Activated naive CD4-positive, alpha-beta T cell treated with anti-CD3 and anti-CD28 coated beads for 36 hours (primary cell): Measurements from ENCODE around the gene RAB11FIP3. TPM values are rescaled to one million over a fixed set of nuclear protein-coding genes. Genes with fewer than 3 reads are reported as not detected.
"Not testable (repeated sequence)": the region's sequence is repeated elsewhere in the genome, so short reads cannot be mapped to it uniquely, and the experiment has no call there.

Experiments
- CTCF ChIA-PET: fragments of 350-600 bp; sonication (Branson Sonifier 250); formaldehyde crosslinking; loops from one replicate; lab custom pipeline; 2021; ENCODE audit warnings: antibody characterized with exemption; lab: Charles Lee
- DNase-seq: peaks from one replicate; pipeline ENCODE4 v3.0.0-alpha.2; 2020
- H3K27ac Mint-ChIP-seq: one replicate; pipeline ENCODE4 v1.8.0; 2021; ENCODE audit warnings: mild to moderate bottlenecking, mixed read lengths
- H3K27me3 Mint-ChIP-seq: one replicate; pipeline ENCODE4 v1.8.0; 2021; ENCODE audit warnings: low read depth, mixed read lengths
- H3K36me3 Mint-ChIP-seq: one replicate; pipeline ENCODE4 v1.8.0; 2021; ENCODE audit warnings: low read depth, mixed read lengths
- H3K4me1 Mint-ChIP-seq: one replicate; pipeline ENCODE4 v1.8.0; 2021; ENCODE audit warnings: low read depth, mixed read lengths
- H3K4me3 Mint-ChIP-seq: one replicate; pipeline ENCODE4 v1.8.0; 2021; ENCODE audit warnings: mild to moderate bottlenecking, moderate library complexity, mixed read lengths
- H3K9me3 Mint-ChIP-seq: one replicate; pipeline ENCODE4 v1.8.0; 2021; ENCODE audit warnings: mixed read lengths
- intact Hi-C: fragments of 100-400 bp; cut with micrococcal nuclease; formaldehyde crosslinking; loops from one replicate; pipeline ENCODE4 v1.15.1; 2023
- total RNA-seq, 2 experiments: library from RNA; stranded (reverse); gene quantifications; one replicate each; pipeline ENCODE4 v1.2.3, GENCODE V29; 2021

Gene RAB11FIP3
- total RNA-seq, 2 experiments from 2014 or later = 15.8 to 18.2 TPM

DNA sequence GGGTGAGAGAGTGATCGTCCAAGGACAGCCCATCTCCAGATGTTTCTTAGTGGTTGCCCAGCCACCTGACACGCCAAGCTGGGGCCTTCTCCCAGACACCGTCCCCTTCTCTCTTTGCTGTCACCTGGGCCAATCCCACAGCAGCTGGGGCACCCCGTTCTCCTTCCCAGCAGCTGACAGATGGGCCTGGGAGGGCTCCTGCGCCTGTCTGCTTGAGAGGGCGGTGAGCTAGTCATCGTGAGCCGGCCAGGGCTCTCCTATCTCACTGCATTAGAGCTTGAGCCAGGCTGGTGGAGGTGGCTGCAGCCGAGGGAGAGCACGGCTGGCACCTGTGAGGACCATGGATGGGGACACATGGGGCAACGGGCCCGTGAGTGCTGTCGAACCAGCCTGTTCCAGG is 41.2 kb downstream of the RAB11FIP3 start:
- DNase-seq = no peak
- H3K27ac Mint-ChIP-seq = no peak overlapping the region
- CTCF ChIA-PET = no interaction called here
- H3K36me3 Mint-ChIP-seq = peaks cover 10% of the 10 kb centered on the region
- H3K9me3 Mint-ChIP-seq = no peaks in the 10 kb centered on the region
- H3K4me3 Mint-ChIP-seq = no peak overlapping the region
- no peaks in the 10 kb centered on the region for H3K27me3 Mint-ChIP-seq
- intact Hi-C loops = no loop called here
- peaks cover 6% of the 10 kb centered on the region for H3K4me1 Mint-ChIP-seq

DNA sequence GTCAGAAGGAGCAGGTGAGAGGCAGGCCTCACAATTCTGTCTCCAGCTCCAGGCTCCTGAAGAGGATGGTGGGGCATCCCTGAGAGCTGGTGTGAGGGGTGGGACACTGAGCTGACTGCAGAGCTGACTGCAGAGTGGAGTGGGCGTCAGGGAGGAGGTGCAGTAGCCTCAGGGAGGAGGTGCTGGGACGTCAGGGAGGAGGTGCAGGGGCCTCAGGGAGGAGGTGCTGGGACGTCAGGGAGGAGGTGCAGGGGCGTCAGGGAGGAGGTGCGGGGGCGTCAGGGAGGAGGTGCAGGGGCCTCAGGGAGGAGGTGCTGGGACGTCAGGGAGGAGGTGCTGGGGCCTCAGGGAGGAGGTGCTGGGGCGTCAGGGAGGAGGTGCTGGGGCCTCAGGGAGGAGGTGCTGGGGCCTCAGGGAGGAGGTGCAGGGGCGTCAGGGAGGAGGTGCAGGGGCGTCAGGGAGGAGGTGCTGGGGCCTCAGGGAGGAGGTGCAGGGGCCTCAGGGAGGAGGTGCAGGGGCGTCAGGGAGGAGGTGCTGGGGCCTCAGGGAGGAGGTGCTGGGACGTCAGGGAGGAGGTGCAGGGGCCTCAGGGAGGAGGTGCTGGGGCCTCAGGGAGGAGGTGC is 41.9 kb downstream of the RAB11FIP3 start:
- H3K9me3 Mint-ChIP-seq, CTCF ChIA-PET, H3K4me3 Mint-ChIP-seq, H3K27me3 Mint-ChIP-seq, intact Hi-C loops, H3K36me3 Mint-ChIP-seq, H3K4me1 Mint-ChIP-seq, H3K27ac Mint-ChIP-seq, DNase-seq: not testable (repeated sequence)

DNA sequence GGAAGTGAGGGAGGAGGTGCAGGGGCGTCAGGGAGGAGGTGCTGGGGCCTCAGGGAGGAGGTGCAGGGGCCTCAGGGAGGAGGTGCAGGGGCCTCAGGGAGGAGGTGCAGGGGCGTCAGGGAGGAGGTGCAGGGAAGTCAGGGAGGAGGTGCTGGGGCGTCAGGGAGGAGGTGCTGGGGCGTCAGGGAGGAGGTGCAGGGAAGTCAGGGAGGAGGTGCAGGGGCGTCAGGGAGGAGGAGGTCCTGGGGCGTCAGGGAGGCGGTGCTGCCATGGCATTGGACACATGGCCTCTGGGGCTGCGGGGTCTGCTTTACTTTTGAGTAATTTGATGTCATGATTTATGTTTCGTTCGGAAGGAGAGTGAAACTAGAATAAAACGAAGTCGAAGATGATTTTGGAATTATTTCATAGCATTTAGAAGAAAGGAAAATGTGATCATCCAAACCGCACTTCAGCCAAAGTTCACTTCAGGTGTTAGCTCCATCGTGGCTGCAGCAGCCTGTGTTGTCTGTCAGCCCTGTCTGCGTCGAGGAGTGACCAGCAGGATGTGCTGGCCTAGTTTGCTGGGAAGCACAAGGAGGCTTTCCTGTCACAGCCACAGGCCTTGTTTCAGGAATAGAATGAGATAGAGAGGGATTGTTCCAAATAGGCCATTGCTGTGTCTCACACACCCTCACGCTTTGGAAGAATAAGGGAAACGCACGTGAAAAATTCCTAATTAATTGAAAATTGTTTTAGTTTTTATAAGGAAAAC is 42.8 kb downstream of the RAB11FIP3 start:
- Mint-ChIP-seq H3K4me1 (peaks cover 6% of the 10 kb centered on the region), H3K27ac (no peak overlapping the region), H3K4me3 (no peak overlapping the region), H3K9me3 (no peaks in the 10 kb centered on the region), H3K36me3 (peaks cover 4% of the 10 kb centered on the region), H3K27me3 (no peaks in the 10 kb centered on the region)
- intact Hi-C loops = no loop called here
- CTCF ChIA-PET = no interaction called here
- no peak for DNase-seq

- intact Hi-C loops, H3K27me3 Mint-ChIP-seq, H3K27ac Mint-ChIP-seq, H3K36me3 Mint-ChIP-seq, DNase-seq, H3K4me3 Mint-ChIP-seq, H3K9me3 Mint-ChIP-seq, CTCF ChIA-PET, H3K4me1 Mint-ChIP-seq: not testable (repeated sequence)
Observed at GRCh38 chr16:469459-469858, 44.0 kb downstream of the RAB11FIP3 start.

DNA sequence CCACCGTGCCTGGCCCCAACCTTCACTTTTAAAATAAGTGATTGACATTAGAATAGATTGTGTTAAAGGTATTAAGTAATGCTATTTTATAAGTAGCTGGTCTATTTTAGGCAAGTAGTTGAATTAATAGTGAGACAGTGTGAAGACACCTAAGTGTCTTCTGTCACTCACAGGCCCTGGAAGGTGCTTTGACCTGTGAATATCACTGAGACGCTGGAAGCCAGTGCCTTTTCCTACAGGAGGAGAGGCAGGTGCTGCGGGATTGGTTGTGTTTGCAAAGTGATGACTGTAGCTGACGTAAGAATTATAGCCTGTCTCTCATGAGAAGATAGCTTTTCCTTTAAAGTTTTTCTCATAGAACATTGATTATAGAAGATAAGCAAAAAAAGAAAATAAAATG is 45.0 kb downstream of the RAB11FIP3 start:
- Mint-ChIP-seq H3K4me1 (peaks cover 6% of the 10 kb centered on the region), H3K27me3 (no peaks in the 10 kb centered on the region), H3K36me3 (peaks cover 9% of the 10 kb centered on the region), H3K9me3 (no peaks in the 10 kb centered on the region), H3K27ac (no peak overlapping the region), H3K4me3 (no peak overlapping the region)
- DNase-seq = no peak
- intact Hi-C loops = no loop called here
- CTCF ChIA-PET = interaction anchor here (0.8 kb wide), 1 partner anchor 17 kb away, joined by 3 read pairs; no protein-coding TSS in a partner anchor

DNA sequence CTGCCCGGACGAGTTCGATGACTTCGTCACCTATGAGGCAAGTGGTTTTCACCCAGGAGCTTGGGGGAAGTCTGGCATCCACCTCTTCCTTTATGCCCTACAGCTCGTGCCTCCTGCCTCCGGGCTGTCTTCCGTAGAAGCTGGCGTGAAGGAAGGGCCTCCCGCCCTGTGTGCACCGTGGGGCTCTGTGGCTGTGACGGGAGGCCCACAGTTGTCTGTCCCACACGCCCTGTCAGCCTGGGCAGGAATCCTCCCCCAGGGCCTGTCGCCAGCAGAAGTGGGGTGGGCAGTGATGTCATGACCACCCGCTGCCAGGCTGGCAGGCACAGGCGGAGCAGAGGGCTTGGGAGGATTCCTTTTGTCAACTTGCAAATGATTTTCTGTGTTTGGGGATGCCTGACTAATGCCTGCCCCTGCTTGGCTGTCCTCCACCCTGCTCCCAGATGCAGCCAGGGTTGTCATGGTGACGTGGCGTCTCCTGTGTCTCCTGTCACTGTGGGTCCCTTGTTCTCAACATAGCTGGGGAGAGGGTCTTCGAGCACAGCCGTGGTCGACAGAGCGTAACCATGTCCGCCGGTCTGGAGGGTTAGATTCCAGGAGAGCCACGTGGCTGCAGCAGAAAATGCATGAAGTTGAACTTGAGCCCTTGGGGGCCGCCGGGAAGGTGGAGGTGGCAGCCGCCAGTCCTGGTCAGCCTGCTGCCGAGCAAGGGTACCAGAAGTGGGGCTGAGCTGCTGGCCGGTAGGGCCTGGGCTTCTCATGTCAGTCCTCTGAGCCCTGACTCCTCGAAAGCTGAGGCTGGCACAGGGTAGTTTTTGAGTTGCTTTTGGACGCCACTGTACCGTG is 46.1 kb downstream of the RAB11FIP3 start:
- peaks cover 6% of the 10 kb centered on the region for H3K4me1 Mint-ChIP-seq
- CTCF ChIA-PET = no interaction called here
- H3K27ac Mint-ChIP-seq = no peak overlapping the region

DNA sequence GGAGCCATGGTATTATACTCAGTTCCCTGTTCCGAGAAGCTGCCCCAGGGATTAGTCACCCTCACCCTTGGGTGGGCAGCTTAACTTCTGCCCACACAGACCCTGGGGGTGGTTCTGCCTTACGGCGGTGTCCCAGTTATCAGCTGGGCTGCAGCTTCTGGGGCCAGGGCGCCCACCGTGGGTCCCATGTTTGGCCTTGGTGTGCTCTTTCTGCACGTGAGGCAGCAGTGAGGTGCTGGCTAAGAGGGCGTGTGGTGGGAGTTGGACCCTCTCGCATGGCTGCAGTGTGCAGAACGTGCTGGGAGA is 46.7 kb downstream of the RAB11FIP3 start:
- intact Hi-C loops = no loop called here
- Mint-ChIP-seq H3K27me3 (no peaks in the 10 kb centered on the region), H3K36me3 (peaks cover 9% of the 10 kb centered on the region), H3K4me1 (peaks cover under 1% of the 10 kb centered on the region), H3K9me3 (no peaks in the 10 kb centered on the region), H3K4me3 (no peak overlapping the region), H3K27ac (no peak overlapping the region)
- DNase-seq = no peak
- CTCF ChIA-PET = no interaction called here

More for the DNA sequence above, 46.1 kb downstream of the RAB11FIP3 start:
- Mint-ChIP-seq H3K36me3 (peaks cover 9% of the 10 kb centered on the region), H3K27me3 (no peaks in the 10 kb centered on the region), H3K4me3 (no peak overlapping the region), H3K9me3 (no peaks in the 10 kb centered on the region)
- no peak for DNase-seq
- intact Hi-C loops = no loop called here

GRCh38 chr16:473046-474043 is 47.9 kb downstream of the RAB11FIP3 start:
- CTCF ChIA-PET = no interaction called here
- Mint-ChIP-seq H3K4me3 (no peak overlapping the region), H3K27ac (no peak overlapping the region), H3K4me1 (no peaks in the 10 kb centered on the region), H3K27me3 (no peaks in the 10 kb centered on the region), H3K36me3 (peaks cover 9% of the 10 kb centered on the region), H3K9me3 (no peaks in the 10 kb centered on the region)
- intact Hi-C loops = no loop called here
- no peak for DNase-seq

DNA sequence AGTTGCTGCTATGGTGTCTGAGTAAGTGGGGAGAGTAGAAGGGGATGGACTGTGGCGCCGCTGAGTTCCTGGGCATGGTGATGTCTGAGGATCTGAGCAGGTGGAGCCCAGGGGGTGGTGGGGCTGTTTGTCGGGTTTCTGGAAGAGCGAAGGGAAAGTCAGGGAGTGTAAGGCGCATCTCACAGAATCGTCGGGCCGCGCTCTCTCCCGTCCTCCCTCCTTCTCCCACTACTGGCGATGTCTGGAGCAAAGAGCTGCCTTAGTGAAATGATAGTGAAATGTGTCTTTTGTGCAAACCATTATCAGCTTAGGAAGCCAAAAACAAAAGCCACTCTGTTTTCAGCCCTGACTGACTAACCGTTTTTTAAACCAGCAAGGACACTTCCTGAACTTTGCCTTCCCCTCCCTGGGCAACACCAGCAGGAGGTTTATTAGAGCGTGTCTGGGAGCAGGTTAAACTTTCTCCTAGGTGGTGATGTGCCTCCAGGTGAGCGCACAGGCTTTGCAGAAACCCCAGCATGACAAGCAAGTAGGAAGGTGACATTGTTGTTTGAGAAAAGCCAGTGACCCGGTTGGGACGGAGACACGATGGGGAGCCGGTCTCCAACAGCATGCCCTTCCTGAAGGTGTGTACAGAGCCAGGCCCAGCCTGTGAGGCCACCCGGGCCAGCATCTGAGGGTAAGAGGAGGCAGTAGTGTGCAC is 49.1 kb downstream of the RAB11FIP3 start:
- DNase-seq = no peak

GRCh38 chr16:476039-476438 is 50.6 kb downstream of the RAB11FIP3 start:
- DNase-seq = no peak
- Mint-ChIP-seq H3K4me3 (no peak overlapping the region), H3K4me1 (no peaks in the 10 kb centered on the region), H3K27me3 (no peaks in the 10 kb centered on the region), H3K9me3 (no peaks in the 10 kb centered on the region), H3K27ac (no peak overlapping the region), H3K36me3 (peaks cover 7% of the 10 kb centered on the region)
- intact Hi-C loops = no loop called here
- CTCF ChIA-PET = no interaction called here

More for the DNA sequence above, 49.1 kb downstream of the RAB11FIP3 start:
- Mint-ChIP-seq H3K9me3 (no peaks in the 10 kb centered on the region), H3K4me1 (no peaks in the 10 kb centered on the region), H3K27ac (no peak overlapping the region), H3K27me3 (no peaks in the 10 kb centered on the region), H3K4me3 (no peak overlapping the region), H3K36me3 (peaks cover 7% of the 10 kb centered on the region)
- intact Hi-C loops = no loop called here
- CTCF ChIA-PET = no interaction called here

- intact Hi-C loops = no loop called here
- Mint-ChIP-seq H3K27ac (no peak overlapping the region), H3K9me3 (no peaks in the 10 kb centered on the region), H3K4me3 (no peak overlapping the region), H3K27me3 (no peaks in the 10 kb centered on the region), H3K4me1 (no peaks in the 10 kb centered on the region), H3K36me3 (peaks cover 7% of the 10 kb centered on the region)
- no peak for DNase-seq
- CTCF ChIA-PET = no interaction called here
Observed at GRCh38 chr16:477301-478157, 52.1 kb downstream of the RAB11FIP3 start.
